HG02678 (cell line): ENCODE measurements around the gene HCST.
"Not testable (repeated sequence)": the region's sequence is repeated elsewhere in the genome, so short reads cannot be mapped to it uniquely, and the experiment has no call there.

Experiments
- ATAC-seq: cut with Tn5 transposase; IDR thresholded peaks from one replicate; pipeline ENCODE4 v1.9.1; 2021; ENCODE audit warnings: mild to moderate bottlenecking, moderate library complexity; ENCODE audit not compliant: unreplicated experiment

The HCST gene, protein sequence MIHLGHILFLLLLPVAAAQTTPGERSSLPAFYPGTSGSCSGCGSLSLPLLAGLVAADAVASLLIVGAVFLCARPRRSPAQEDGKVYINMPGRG

DNA sequence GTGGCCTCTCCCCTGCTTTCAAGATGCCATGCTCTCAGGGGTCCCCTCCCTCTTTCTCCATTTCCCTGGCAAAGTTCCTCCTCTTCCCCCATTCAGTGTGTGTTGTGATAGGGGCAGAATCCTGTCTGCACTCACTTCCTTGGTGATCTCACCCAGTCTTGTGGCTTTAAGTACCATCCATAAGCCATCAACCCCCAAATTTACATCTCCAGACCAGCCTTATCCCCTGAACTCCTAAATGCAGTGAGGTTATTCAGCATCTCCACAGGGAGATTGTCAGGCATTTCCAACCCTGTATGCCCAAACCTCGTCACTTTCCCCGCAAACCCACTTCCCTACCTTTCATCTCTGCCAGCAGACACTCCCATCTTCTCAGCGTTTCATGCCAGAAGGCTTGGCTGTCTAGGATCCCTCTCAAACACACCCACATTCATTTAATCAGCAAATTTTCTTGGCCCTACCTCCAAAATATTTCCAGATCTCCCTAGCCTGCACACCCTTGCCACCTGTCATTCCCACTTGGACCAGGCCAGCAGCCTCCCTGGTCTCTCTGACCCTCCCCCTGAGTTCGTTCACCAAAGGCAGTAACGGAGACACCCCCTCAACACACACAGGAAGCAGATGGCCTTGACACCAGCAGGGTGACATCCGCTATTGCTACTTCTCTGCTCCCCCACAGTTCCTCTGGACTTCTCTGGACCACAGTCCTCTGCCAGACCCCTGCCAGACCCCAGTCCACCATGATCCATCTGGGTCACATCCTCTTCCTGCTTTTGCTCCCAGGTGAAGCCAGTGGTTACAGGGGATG lies at the start of gene HCST:
Gene HCST, plus strand, starts transcription at position 676 of the 808 bp plus-strand sequence. Its CDS starts 65 bp downstream, at position 741.
- ATAC-seq = no peak

DNA sequence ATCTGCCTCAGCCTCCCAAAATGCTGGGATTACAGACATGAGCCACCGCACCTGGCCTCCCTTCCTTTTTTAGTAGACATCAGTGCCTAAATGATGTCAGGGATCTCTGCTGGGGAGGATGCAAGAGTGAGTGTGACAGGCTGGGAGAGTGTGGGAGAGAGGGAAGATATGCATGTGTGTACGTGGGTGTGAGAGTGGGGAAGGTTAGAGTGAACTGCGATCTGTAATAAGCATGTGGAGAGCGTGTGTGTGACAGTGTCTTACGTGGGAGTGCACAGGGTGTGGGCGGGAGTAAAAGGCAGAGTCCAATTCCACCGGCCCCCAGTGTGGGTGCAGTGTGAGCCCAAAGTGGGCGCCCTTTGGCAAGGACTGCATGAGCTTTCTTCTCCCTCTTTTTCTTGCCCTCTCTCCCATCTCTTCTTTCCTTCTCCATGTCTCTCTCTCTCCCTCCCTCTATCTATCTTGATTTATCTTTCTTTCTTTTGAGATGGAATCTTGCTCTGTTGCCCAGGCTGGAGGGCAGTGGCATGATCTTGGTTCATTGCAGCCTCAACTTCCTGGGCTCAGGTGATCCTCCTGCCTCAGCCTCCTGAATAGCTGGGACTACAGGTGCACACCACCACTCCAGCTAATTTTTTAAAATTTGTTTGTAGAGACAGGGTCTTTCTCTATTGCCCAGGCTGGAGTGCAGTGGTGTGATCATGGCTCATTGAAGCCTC lies 49.1 kb upstream of the HCST start:
- no peak for ATAC-seq

DNA sequence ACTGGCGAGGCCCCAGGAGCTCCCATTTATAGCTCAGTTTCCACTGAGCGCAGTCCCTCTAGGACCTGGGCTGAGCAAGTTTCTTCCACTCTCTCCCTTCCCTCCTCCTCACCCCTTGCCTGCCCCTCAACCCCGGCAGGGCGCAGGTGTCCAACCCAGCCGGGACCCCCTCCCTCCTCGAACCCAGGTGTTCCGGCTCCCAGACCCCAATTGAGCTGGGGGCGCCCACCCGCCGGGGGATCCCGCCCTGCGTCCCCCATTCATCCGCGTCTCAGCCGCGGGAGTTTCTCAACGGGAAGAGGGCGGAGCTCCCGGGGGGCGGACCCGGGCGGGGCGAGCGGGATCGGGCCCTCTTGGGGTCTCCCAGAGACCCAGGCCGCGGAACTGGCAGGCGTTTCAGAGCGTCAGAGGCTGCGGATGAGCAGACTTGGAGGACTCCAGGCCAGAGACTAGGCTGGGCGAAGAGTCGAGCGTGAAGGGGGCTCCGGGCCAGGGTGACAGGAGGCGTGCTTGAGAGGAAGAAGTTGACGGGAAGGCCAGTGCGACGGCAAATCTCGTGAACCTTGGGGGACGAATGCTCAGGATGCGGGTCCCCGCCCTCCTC lies 45.7 kb upstream of the HCST start, which contains the start of gene KIRREL2:
Gene KIRREL2, plus strand, starts transcription at position 366 of the 604 bp plus-strand sequence. Its CDS starts 209 bp downstream, at position 575.
- ATAC-seq = no peak

DNA sequence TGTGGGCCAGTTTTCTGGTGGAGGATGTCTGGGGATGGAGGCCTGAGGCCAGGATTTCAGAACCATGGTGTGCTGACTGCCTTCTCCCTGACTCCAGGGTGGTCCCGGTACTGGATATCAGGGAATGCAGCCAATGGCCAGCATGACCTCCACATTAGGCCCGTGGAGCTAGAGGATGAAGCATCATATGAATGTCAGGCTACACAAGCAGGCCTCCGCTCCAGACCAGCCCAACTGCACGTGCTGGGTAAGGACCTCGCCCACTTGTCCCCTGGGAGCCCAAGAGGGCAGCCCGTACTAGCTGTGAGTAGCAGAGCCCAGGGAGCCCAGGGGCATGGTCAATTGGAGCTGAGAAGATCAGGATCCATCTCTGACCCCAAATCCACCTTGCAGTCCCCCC lies 44.0 kb upstream of the HCST start:
- ATAC-seq = no peak

DNA sequence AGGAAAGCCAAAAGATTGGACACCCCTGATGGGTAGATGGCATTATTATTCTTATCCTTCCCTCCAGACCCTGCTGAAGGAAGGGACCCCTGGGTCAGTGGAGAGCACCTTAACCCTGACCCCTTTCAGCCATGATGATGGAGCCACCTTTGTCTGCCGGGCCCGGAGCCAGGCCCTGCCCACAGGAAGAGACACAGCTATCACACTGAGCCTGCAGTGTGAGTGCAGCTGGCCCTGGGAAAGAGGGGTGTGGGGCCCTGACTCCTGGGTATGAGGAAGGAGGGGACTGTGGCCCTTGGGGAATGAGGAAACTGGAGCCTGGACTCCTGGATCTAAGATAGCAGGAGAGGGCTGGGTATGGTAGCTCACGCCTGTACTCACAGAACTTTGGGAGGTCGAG lies 42.9 kb upstream of the HCST start:
- ATAC-seq = no peak

DNA sequence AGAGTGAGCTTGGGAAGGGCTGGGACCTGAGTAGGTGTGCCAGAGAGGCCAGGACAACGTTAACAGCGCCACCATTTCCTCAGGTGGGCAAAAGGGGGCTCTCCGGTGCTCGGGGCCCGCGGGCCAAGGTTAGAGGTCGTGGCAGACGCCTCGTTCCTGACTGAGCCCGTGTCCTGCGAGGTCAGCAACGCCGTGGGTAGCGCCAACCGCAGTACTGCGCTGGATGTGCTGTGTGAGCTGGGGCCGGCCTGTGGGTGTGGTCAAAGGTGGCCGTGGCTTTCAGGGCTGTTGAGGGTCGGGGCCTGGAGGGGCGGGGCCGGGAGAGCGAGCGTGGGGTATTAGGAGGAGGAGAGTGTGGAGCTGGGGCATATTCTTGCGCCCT lies 41.9 kb upstream of the HCST start:
- no peak for ATAC-seq

DNA sequence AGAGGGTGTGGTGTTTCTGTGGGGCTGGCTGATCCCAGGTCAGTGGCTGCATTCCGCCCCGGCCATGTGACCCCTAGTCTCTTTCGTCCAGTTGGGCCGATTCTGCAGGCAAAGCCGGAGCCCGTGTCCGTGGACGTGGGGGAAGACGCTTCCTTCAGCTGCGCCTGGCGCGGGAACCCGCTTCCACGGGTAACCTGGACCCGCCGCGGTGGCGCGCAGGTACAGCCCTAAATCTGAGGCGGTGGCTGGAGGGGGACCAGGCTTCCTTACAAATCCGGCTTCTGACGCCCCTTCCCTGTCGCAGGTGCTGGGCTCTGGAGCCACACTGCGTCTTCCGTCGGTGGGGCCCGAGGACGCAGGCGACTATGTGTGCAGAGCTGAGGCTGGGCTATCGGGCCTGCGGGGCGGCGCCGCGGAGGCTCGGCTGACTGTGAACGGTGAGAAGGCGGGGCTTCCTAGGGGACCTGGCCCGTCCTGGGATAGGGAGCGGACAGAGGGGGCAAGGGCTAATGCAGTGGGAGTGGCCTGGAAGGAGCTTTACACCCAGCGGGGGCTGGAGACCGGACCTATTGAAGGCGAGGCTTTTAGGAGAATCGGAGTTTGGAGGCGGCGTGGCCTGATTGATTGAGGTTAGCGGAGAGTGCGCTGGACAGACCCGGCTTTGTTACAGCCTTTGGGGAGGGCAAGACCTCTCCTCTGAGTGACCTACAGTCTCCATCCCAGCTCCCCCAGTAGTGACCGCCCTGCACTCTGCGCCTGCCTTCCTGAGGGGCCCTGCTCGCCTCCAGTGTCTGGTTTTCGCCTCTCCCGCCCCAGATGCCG lies 41.3 kb upstream of the HCST start:
- no peak for ATAC-seq

DNA sequence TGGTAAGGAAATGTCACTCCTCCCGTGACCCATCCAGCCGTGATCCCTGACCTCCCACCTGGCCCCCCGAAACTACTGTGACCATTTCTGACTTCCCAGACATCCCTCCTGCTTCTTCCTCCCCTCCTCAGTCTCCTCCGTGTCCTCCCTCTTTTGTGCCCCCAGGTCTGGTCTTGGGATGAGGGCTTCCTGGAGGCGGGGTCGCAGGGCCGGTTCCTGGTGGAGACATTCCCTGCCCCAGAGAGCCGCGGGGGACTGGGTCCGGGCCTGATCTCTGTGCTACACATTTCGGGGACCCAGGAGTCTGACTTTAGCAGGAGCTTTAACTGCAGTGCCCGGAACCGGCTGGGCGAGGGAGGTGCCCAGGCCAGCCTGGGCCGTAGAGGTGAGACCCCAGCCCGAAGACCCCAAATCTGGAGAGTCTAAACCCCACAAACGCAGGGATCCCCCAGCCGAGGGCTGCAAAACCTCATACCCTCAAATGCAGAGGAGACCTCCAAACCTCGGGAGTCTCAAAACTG lies 40.6 kb upstream of the HCST start:
- ATAC-seq = no peak

DNA sequence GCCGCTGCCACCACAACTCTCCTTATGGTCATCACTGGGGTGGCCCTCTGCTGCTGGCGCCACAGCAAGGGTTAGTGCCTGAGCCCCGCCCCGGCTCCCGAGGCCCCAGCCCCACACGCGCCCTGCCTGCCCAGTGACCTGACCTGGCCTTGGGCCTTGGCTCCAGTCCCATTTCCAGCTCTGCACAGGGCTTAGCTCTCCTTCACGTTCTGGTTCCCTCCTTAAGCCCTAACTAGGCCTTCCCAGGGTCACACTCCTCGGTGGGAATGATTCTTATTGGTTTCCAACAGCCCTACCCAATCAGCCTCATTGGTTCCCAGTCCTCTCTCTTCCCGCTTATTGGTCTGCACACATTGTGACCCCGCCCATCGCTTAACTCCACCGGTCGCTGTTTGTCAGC lies 39.8 kb upstream of the HCST start:
- no peak for ATAC-seq

DNA sequence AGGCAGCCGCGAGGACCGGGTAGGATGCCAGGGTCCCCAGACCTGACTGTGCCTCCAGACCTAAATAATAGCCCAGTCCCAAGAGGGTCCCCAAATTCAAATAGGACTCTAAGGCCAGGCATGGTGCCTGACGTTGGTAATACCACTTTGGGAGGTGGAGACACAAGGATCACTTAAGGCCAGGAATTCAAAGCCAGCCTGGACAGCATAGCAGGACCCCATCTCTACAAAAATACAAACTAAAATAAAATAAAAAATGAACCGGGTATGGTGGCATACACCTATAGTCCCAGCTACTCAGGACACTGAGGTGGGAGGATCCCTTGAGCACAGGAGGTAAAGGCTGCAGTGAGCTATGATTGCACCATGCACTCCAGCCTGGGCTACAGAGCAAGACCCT lies 39.3 kb upstream of the HCST start:
- no peak for ATAC-seq

DNA sequence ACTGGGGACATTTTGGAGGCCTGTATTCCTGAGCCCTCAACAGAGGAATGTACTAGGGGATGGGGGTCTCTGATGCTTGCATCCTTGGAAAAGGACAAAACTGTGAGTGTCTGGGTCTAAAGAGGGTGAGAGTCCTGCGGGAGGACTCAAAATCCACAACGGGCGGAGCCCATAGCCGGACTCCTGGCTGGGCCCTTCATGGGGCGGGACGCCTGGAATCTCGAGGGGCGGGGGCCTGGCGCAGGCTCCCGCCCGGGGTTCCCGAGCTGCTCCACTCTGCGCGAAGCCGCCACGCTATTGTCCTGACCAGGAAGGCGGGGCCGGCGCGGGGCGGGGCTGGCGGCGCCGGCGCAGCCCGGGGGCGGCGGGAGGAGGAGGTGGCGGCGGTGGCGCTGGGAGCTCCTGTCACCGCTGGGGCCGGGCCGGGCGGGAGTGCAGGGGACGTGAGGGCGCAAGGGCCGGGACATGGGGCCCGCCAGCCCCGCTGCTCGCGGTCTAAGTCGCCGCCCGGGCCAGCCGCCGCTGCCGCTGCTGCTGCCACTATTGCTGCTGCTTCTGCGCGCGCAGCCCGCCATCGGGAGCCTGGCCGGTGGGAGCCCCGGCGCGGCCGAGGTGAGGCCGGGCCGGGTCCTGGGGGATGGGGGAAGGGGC lies 34.0 kb upstream of the HCST start, which contains the start of gene APLP1:
Gene APLP1, plus strand, starts transcription at position 403 of the 651 bp plus-strand sequence. Its CDS starts 63 bp downstream, at position 466.
- ATAC-seq = peak; percentile 54

DNA sequence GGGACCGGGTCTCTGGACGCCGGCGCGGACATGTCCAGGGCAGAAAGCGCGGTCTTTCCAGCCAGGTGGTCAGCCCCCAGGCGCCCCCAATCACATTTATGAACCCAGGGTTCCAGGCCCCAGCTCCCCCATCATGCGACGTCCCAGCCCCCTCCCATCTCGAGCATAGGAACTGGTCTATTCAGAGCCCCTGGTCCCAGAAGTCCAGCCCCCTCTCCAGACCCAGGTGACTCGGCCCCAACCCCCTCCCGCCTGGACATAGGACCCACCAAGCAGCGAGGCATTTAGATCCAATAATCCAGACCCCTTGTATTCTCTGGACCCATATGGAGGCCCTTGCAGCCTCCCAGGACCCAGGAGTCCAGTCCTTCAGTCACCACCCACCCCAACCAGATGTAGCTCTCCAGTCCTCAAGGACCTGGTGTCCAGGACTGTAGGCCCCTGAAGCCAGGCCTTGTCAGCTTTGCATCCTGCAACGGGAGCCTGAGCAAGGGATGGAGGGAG lies 33.5 kb upstream of the HCST start:
- no peak for ATAC-seq

DNA sequence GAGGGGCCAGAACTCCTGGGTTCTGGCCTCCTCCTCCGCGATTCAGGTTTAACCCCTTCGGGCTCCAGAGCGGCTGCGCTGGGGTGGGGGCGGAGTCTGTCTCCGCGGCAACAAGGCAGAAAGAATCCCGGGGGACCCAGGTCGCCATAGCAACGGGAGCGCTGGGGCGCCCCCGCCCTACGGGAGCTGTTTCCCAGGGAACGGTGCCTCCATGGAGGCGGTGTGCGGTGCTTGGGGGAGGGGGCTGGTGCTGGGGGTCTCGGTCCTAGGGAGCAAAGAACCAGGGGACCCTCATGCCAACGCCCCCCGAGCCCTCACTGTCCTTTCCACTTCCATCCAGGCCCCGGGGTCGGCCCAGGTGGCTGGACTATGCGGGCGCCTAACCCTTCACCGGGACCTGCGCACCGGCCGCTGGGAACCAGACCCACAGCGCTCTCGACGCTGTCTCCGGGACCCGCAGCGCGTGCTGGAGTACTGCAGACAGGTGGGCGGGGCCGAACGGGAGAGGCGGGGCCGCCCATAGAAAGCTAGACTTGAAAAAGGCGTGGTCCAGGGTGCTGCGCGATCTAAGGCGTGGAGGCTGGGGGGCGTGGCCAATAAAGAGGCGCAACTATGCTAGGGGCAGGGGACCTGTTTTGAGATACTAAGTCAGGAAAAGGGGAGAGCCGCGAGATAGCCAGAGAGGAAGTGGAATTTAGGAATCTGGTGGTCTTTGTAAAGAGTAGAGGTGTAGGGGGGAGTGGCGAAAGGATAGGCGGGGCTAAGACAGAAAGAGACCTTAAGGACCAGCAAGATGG lies 32.8 kb upstream of the HCST start:
- no peak for ATAC-seq

DNA sequence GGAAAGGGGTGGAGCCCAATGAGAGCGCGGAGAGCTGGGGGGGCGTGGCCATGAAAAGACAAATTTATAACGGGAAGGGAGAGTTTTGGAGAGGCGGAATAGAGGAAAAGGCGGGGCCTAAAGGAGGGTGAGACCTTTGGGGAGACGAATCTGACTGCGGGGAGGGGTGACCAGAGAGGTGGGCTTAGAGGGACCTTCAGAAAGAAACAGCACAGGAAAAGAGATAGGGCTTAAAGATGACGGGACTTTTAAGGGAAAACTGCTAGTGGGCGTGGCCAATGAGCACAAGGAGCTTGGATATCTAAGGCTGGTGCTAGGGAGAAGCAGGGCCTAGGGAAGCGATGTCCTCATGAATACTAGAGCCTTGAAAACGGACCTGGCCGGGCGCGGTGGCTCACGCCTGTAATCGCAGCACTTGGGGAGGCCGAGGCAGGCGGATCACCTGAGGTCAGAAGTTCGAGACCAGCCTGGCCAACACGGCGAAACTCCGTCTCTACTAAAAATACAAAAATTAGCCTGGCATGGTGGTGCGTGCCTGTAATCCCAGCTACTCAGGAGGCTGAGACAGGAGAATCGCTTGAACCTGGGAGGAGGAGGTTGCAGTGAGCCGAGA lies 32.1 kb upstream of the HCST start:
- not testable (repeated sequence) for ATAC-seq

DNA sequence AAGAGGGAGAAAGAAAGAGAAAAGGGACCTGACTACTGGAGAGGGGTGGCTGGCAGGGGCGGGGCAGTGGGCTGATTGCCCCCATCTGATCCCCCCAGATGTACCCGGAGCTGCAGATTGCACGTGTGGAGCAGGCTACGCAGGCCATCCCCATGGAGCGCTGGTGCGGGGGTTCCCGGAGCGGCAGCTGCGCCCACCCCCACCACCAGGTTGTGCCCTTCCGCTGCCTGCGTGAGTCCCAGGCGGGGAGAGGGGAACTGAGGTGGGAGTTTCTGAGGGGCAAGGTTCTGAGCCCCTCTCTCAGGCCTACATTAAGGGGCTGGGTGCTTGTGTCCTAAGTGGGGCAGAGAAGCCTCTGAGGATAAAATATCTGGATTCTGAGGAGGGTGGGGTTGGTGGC lies 31.5 kb upstream of the HCST start:
- no peak for ATAC-seq

DNA sequence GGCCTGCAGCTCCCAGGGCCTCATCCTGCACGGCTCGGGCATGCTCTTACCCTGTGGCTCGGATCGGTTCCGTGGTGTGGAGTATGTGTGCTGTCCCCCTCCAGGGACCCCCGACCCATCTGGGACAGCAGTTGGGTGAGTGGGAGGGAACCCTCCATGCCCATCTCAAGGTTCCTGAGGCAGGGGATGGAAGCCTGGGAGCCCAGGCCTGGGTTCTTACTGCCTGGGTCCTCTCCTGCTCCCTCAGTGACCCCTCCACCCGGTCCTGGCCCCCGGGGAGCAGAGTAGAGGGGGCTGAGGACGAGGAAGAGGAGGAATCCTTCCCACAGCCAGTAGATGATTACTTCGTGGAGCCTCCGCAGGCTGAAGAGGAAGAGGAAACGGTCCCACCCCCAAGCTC lies 30.7 kb upstream of the HCST start:
- no peak for ATAC-seq

DNA sequence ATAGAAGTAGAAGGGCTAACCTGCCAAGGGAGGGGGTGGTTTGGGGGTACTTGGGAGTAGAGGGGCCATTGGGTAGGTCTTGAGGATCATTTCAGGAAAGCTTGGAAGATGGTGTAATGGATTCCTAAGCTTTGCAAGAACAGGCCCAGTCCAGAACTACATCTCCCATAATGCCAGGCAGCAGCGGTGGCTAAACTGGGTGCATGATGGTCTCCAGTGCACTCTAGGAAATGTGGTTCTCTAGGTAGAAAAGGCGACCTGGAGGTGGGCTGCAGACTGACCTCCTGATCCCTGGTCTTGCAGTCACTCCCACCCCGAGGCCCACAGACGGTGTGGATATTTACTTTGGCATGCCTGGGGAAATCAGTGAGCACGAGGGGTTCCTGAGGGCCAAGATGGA lies 30.1 kb upstream of the HCST start:
- ATAC-seq = no peak

DNA sequence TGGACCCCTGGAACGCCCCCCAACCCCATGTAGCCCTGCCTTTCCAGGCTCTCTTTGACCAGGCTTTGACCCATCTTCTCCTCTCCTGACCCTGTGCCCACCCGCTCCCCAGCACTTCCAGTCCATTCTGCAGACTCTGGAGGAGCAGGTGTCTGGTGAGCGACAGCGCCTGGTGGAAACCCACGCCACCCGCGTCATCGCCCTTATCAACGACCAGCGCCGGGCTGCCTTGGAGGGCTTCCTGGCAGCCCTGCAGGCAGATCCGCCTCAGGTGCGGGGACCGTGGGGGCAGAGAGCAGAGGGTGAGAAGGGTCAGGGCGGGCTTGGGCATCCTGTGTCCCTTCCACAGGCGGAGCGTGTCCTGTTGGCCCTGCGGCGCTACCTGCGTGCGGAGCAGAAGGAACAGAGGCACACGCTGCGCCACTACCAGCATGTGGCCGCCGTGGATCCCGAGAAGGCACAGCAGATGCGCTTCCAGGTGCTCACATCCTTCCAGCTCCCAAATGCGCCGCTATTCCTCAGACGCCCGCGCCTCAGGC lies 27.9 kb upstream of the HCST start:
- no peak for ATAC-seq
